Transverse colon (tissue), 4 donors: ENCODE results near the gene PLAC1. TPM values are rescaled to one million over a fixed set of nuclear protein-coding genes. Genes with fewer than 3 reads are reported as not detected.

Source experiments
- DNase-seq: peaks from one replicate; pipeline ENCODE4 v3.0.0-alpha.2; 2019
- H3K27ac ChIP-seq, 4 donors: fragments of 200-600 bp; sonication (generic); 2 replicates each; pipeline ENCODE4 v1.5.1; 2016 to 2018; ENCODE audit warnings: inconsistent platforms in 4 of 4
- H3K27me3 ChIP-seq: fragments of 200-600 bp; sonication (generic); 2 replicates; pipeline ENCODE4 v1.5.1; 2017; ENCODE audit warnings: inconsistent platforms
- H3K36me3 ChIP-seq, 4 donors: fragments of 200-600 bp; sonication (generic); 2 replicates each; pipeline ENCODE4 v1.5.1; 2017 to 2019; ENCODE audit warnings: inconsistent platforms in 4 of 4
- H3K4me1 ChIP-seq, 4 donors: fragments of 200-600 bp; sonication (generic); 2 replicates each; pipeline ENCODE4 v1.5.1; 2017 to 2020; ENCODE audit warnings: inconsistent platforms in 4 of 4
- H3K4me3 ChIP-seq, 4 donors: fragments of 200-600 bp; sonication (generic); 1 replicate in 1 of 4; 2 replicates in 3 of 4; pipeline versions ENCODE4 v1.5.1 to v1.6.1; 2017 to 2019; ENCODE audit warnings: inconsistent platforms in 4 of 4
- H3K9me3 ChIP-seq, 2 donors: fragments of 200-600 bp; sonication (generic); 2 replicates each; pipeline ENCODE4 v1.5.1; 2017 to 2019; ENCODE audit warnings: inconsistent platforms in 2 of 2
- EP300 ChIP-seq: sonication (generic); formaldehyde crosslinking; IDR thresholded peaks from one replicate; pipeline ENCODE4 v1.6.1; 2017; ENCODE audit warnings: antibody characterized with exemption, low read depth
- POLR2A ChIP-seq: fragments of 450-650 bp; IDR thresholded peaks from one replicate; pipeline ENCODE4 v1.6.1; 2016; ENCODE audit warnings: antibody characterized with exemption, mild to moderate bottlenecking, moderate library complexity
- POLR2AphosphoS5 ChIP-seq, 3 donors: sonication (generic); formaldehyde crosslinking; IDR thresholded peaks; one replicate each; pipeline ENCODE4 v1.6.1; 2016; ENCODE audit warnings: antibody characterized with exemption in 3 of 3
- WGBS, 2 donors: methylation state at CpG; one replicate each; pipeline ENCODE4 v1.1.5; 2018; ENCODE audit warnings: low coverage in 1 of 2; 5-methylcytosine and 5-hydroxymethylcytosine counted together
- in situ Hi-C, 4 donors: fragments of 200-750 bp; cut with MboI; loops; one replicate each; pipeline versions ENCODE4 v1.15.0 to v1.15.1; 2017; ENCODE audit warnings: low sequenced_read_pairs in 3 of 4, low pct_ligation_motif_present in 1 of 4, low pct_unique_long_range_greater_than_20kb in 1 of 4
- intact Hi-C: fragments of 100-400 bp; cut with DNase I; formaldehyde crosslinking; loops from one replicate; pipeline ENCODE4 v1.15.1; 2023; ENCODE audit warnings: low total_unique reads
- total RNA-seq, 4 donors: library from RNA; depleted of rRNA; stranded (reverse); fragments of >200 nt; gene quantifications; one replicate each; pipeline ENCODE4 v1.1.0, GENCODE V29; 2016
- TF ChIP-seq, protein P1 (sequence below), 5 experiments: fragments of 200-600 bp in 3 of 5; fragments of 450-650 bp in 2 of 5; sonication (generic) in 3 of 5; IDR thresholded peaks; 1 replicate in 2 of 5; 2 replicates in 3 of 5; pipeline ENCODE4 v1.5.1; 2016 to 2017; ENCODE audit warnings: antibody characterized with exemption in 5 of 5, inconsistent platforms in 3 of 5, mild to moderate bottlenecking in 2 of 5, moderate library complexity in 1 of 5

Gene PLAC1
- total RNA-seq, 4 donors from 2014 or later: 0.79 TPM; not detected in 3

DNA sequence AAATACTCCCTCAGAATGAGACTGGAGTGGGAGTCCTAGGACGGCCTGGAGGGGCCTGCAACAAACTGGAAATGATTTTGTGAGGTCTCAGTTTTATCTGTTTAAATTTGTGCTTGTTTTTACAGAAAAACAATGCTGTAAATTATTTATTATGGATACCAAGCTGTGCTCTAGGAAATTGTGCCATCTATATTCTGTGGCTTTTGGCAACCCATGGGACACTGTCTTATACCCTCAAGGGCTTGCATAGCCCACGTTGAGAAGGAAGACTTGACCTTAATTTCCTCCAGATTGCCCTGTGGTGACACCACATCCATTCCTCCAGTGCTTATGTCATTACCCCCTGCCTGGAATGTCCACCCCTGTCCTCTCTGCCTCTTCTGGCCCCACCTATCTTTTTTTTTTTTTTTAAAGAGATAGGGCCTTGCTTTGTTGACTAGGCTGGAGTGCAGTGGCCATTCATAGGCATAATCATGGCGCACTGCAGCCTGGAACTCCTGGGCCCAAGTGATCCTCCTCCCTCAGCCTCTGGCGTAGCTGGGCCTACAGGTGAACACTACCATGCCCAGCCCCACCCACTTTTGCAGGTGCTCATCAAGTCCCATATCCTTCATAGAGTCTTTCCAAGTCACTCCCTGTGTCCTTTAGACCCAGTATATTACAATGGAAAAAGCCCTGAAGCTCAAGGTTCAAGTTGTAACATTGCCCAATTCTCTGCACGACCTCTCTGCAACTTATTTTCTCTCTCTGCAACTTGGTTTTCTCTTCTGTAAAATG, 120.9 kb downstream of the PLAC1 start:
- Histone ChIP-seq H3K27me3 (no peaks in the 10 kb centered on the region), H3K4me1 (no peaks in the 10 kb centered on the region), H3K27ac (peak overlapping the region; percentile 25 to 53 (median 45)), H3K9me3 (no peaks in the 10 kb centered on the region), H3K4me3 (no peak overlapping the region), H3K36me3 (no peaks in the 10 kb centered on the region)
- intact Hi-C loops: no loop called here
- peak; percentile 74 for DNase-seq
- 46% methylated on average over 5 of the region's 5 CpGs; no CpG with 5 or more reads in 1 of the 2 donors for WGBS, 2 donors
- TF ChIP-seq EP300 (no peak), POLR2AphosphoS5 (IDR thresholded peaks at IDR 0.05) (no peak), POLR2A (no peak)
- TF ChIP-seq, protein P1, sequence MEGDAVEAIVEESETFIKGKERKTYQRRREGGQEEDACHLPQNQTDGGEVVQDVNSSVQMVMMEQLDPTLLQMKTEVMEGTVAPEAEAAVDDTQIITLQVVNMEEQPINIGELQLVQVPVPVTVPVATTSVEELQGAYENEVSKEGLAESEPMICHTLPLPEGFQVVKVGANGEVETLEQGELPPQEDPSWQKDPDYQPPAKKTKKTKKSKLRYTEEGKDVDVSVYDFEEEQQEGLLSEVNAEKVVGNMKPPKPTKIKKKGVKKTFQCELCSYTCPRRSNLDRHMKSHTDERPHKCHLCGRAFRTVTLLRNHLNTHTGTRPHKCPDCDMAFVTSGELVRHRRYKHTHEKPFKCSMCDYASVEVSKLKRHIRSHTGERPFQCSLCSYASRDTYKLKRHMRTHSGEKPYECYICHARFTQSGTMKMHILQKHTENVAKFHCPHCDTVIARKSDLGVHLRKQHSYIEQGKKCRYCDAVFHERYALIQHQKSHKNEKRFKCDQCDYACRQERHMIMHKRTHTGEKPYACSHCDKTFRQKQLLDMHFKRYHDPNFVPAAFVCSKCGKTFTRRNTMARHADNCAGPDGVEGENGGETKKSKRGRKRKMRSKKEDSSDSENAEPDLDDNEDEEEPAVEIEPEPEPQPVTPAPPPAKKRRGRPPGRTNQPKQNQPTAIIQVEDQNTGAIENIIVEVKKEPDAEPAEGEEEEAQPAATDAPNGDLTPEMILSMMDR (IDR thresholded peaks at IDR 0.05): no peak
- in situ Hi-C loops: no loop called here

DNA sequence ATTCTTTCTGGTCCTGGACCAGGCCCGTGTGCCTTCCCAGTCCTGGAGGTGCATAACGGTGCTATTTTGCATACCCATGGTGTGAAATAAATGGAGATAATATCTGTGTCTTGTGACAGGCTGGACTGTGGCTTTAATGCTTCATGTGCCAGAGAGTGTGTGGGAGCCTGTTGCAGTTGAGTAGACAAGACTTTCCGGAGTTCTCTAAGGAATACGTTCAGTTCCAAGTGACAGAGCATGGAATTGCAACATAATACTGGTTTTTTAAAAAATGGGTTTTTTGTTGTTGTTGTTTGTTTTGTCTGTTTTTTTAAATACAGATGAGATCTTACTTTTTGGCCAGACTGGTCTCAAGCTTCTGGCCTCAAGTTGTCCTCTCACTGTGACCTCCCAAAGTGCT, 124.3 kb downstream of the PLAC1 start:
- no peaks in the 10 kb centered on the region for H3K9me3 ChIP-seq
- H3K4me3 ChIP-seq: no peak overlapping the region
- 69 to 100% methylated on average over 2 to 4 of the region's 4 CpGs for WGBS, 2 donors
- no peak overlapping the region for H3K27ac ChIP-seq
- H3K36me3 ChIP-seq: no peaks in the 10 kb centered on the region
- in situ Hi-C loops: no loop called here
- H3K4me1 ChIP-seq: no peaks in the 10 kb centered on the region
- DNase-seq: no peak
- H3K27me3 ChIP-seq: no peaks in the 10 kb centered on the region
- intact Hi-C loops: no loop called here
- TF ChIP-seq POLR2A (no peak), POLR2AphosphoS5 (IDR thresholded peaks at IDR 0.05) (no peak), EP300 (no peak)
- TF ChIP-seq, protein P1 (IDR thresholded peaks at IDR 0.05): no peak

DNA sequence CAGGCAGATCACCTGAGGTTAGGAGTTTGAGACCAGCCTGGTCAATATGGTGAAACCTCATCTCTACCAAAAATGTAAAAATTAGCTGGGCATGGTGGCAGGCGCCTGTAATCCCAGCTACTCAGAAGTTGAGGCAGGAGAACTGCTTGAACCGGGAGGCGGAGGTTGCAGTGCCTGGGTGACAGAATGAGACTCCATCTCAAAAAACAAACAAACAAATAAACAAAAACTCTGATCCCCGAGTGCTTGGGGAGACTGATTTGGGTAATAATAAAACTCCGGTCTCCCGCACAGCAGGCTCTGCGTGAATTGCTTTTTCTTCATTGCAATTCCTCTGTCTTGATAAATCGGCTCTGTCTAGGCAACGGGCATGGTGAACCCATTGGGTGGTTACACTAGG, 124.9 kb downstream of the PLAC1 start:
- Histone ChIP-seq H3K36me3 (no peaks in the 10 kb centered on the region), H3K9me3 (no peaks in the 10 kb centered on the region), H3K27me3 (no peaks in the 10 kb centered on the region), H3K4me1 (no peaks in the 10 kb centered on the region), H3K27ac (no peak overlapping the region), H3K4me3 (no peak overlapping the region)
- TF ChIP-seq POLR2AphosphoS5 (IDR thresholded peaks at IDR 0.05) (no peak), POLR2A (no peak), EP300 (no peak)
- TF ChIP-seq, protein P1 (IDR thresholded peaks at IDR 0.05): no peak
- intact Hi-C loops: no loop called here
- 81% methylated on average over 9 of the region's 9 CpGs; no CpG with 5 or more reads in 1 of the 2 donors for WGBS, 2 donors
- in situ Hi-C loops: no loop called here
- DNase-seq: no peak

DNA sequence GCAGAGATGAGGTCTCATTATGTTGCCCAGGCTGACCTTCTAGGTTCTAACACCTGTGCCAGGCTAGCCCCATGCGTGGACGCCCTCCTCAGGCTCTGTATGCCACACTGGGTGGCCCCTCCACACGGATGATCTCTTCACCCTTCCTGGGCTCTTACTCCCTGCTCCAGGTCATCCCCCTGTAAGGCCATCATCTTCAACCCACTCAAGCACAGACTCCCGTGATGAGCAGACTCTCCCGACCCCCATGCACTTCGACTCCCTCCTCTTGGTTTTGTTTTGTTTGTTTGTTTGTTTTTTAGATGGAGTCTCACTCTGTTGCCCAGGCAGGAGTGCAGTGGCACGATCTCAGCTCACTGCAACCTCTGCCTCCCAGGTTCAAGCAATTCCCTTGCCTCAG, 127.4 kb downstream of the PLAC1 start:
- Histone ChIP-seq H3K9me3 (no peaks in the 10 kb centered on the region), H3K4me3 (no peak overlapping the region), H3K4me1 (no peaks in the 10 kb centered on the region), H3K27ac (no peak overlapping the region), H3K27me3 (no peaks in the 10 kb centered on the region), H3K36me3 (no peaks in the 10 kb centered on the region)
- TF ChIP-seq, protein P1 (IDR thresholded peaks at IDR 0.05): no peak
- TF ChIP-seq EP300: no peak
- TF ChIP-seq POLR2AphosphoS5 (IDR thresholded peaks at IDR 0.05): no peak
- TF ChIP-seq POLR2A: no peak
- intact Hi-C loops: no loop called here
- 82 to 86% methylated on average over 2 to 7 of the region's 7 CpGs for WGBS, 2 donors
- in situ Hi-C loops: no loop called here
- no peak for DNase-seq
